ENCODE data around the gene FZD4.

DNA sequence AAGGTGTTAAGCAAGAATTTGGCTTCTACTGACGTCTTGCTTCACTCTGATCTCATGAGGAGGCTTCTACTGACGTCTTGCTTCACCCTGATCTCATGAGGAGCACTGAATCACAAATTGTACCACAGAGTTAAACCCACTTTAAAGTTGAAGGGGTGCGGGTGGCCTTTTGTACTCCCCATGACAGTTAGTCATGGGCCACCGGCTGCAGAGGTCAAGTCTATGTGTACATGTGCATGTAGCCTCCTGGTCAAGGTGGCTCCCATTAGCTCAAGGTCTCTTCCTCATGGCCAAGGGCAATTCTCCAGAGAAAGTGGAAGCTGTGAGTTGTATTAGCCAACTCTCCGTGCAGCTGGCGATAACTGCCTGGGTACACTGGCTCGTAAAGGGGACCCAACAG lies 23.1 kb upstream of the FZD4 start:
- TF ChIP-seq EZH2 (IDR thresholded peaks at IDR 0.05; ENCODE audit: insufficient read depth, low read length) = no peak
- TF ChIP-seq, protein P1, sequence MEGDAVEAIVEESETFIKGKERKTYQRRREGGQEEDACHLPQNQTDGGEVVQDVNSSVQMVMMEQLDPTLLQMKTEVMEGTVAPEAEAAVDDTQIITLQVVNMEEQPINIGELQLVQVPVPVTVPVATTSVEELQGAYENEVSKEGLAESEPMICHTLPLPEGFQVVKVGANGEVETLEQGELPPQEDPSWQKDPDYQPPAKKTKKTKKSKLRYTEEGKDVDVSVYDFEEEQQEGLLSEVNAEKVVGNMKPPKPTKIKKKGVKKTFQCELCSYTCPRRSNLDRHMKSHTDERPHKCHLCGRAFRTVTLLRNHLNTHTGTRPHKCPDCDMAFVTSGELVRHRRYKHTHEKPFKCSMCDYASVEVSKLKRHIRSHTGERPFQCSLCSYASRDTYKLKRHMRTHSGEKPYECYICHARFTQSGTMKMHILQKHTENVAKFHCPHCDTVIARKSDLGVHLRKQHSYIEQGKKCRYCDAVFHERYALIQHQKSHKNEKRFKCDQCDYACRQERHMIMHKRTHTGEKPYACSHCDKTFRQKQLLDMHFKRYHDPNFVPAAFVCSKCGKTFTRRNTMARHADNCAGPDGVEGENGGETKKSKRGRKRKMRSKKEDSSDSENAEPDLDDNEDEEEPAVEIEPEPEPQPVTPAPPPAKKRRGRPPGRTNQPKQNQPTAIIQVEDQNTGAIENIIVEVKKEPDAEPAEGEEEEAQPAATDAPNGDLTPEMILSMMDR (IDR thresholded peaks at IDR 0.05; ENCODE audit: insufficient read depth, low read depth, low read length) = no peak
